Liver (tissue), 9 donors: ENCODE data around the gene RBPJ. TPM values are rescaled to one million over a fixed set of nuclear protein-coding genes. Genes with fewer than 3 reads are reported as not detected.

ENCODE experiments used
- DNase-seq: peaks from one replicate; pipeline ENCODE4 v3.0.0-alpha.2; 2017; ENCODE audit warnings: low spot score
- H3K27ac ChIP-seq, 2 donors: one replicate each; pipeline ENCODE4 v1.7.0; 2013; ENCODE audit warnings: inconsistent platforms in 2 of 2, low read length in 2 of 2, control low read depth in 1 of 2, low read depth in 1 of 2, mild to moderate bottlenecking in 1 of 2
- H3K27me3 ChIP-seq, 4 donors: one replicate each; pipeline versions ENCODE4 v1.6.1 to v1.7.0; 2013; ENCODE audit warnings: low read length in 3 of 4, inconsistent platforms in 1 of 4, mild to moderate bottlenecking in 1 of 4, moderate library complexity in 1 of 4; ENCODE audit not compliant: control insufficient read depth in 4 of 4, insufficient read depth in 4 of 4
- H3K36me3 ChIP-seq, 4 donors: one replicate each; pipeline versions ENCODE4 v1.6.1 to v1.7.0; 2013; ENCODE audit warnings: low read length in 3 of 4, mild to moderate bottlenecking in 3 of 4, low read depth in 1 of 4, moderate library complexity in 1 of 4; ENCODE audit not compliant: control insufficient read depth in 4 of 4, insufficient read depth in 3 of 4
- H3K4me1 ChIP-seq, 4 donors: one replicate each; pipeline versions ENCODE4 v1.6.1 to v1.7.0; 2013; ENCODE audit warnings: low read length in 3 of 4, mild to moderate bottlenecking in 3 of 4, moderate library complexity in 1 of 4; ENCODE audit not compliant: control insufficient read depth in 4 of 4, insufficient read depth in 4 of 4
- H3K4me3 ChIP-seq, 3 donors: one replicate each; pipeline versions ENCODE4 v1.6.1 to v1.7.0; 2013; ENCODE audit warnings: low read length in 3 of 3, control low read depth in 1 of 3, low read depth in 1 of 3, mild to moderate bottlenecking in 1 of 3
- H3K9ac ChIP-seq, 2 donors: one replicate each; pipeline ENCODE4 v1.7.0; 2013; ENCODE audit warnings: low read length in 2 of 2, mild to moderate bottlenecking in 2 of 2, moderate library complexity in 2 of 2, control low read depth in 1 of 2, low read depth in 1 of 2
- H3K9me3 ChIP-seq, 4 donors: one replicate each; pipeline versions ENCODE4 v1.6.1 to v1.7.0; 2013; ENCODE audit warnings: low read length in 3 of 4; ENCODE audit not compliant: control insufficient read depth in 4 of 4
- ATF3 ChIP-seq: IDR thresholded peaks from 2 replicates; pipeline ENCODE4 v1.6.1; 2016; ENCODE audit warnings: antibody characterized with exemption
- CTCF ChIP-seq: fragments of 150-350 bp; IDR thresholded peaks from 2 replicates; pipeline ENCODE4 v1.5.1; 2017; ENCODE audit warnings: improper control_type of control experiment, low read depth, low read length; ENCODE audit not compliant: missing input control
- EGR1 ChIP-seq, 2 donors: IDR thresholded peaks; 2 replicates each; pipeline ENCODE4 v1.6.1; 2016 to 2018; ENCODE audit warnings: antibody characterized with exemption in 2 of 2, low read depth in 2 of 2
- FOXA2 ChIP-seq: IDR thresholded peaks from 2 replicates; pipeline ENCODE4 v1.6.1; 2016; ENCODE audit warnings: antibody characterized with exemption
- GABPA ChIP-seq, 2 donors: IDR thresholded peaks in 1 of 2; conservative IDR thresholded peaks in 1 of 2; 2 replicates each; pipeline ENCODE4 v1.6.1; 2016; ENCODE audit warnings: antibody characterized with exemption in 2 of 2, mild to moderate bottlenecking in 1 of 2, moderate library complexity in 1 of 2
- HNF4A ChIP-seq, 2 donors: conservative IDR thresholded peaks; 2 replicates each; pipeline ENCODE4 v1.6.1; 2016; ENCODE audit warnings: antibody characterized with exemption in 2 of 2, mild to moderate bottlenecking in 2 of 2
- HNF4G ChIP-seq: IDR thresholded peaks from 2 replicates; pipeline ENCODE4 v1.6.1; 2016; ENCODE audit warnings: antibody characterized with exemption
- JUND ChIP-seq, 2 donors: IDR thresholded peaks; 2 replicates each; pipeline ENCODE4 v1.6.1; 2016; ENCODE audit warnings: antibody characterized with exemption in 2 of 2
- MAX ChIP-seq: IDR thresholded peaks from 2 replicates; pipeline ENCODE4 v1.6.1; 2016; ENCODE audit warnings: antibody characterized with exemption
- NR2F2 ChIP-seq: IDR thresholded peaks from 2 replicates; pipeline ENCODE4 v1.6.1; 2016; ENCODE audit warnings: antibody characterized with exemption
- RAD21 ChIP-seq, 2 donors: IDR thresholded peaks; 2 replicates each; pipeline ENCODE4 v1.6.1; 2016; ENCODE audit warnings: antibody characterized with exemption in 2 of 2, mild to moderate bottlenecking in 2 of 2
- REST ChIP-seq: IDR thresholded peaks from 2 replicates; pipeline ENCODE4 v1.6.1; 2016; ENCODE audit warnings: antibody characterized with exemption, mild to moderate bottlenecking
- RXRA ChIP-seq, 2 donors: IDR thresholded peaks; 2 replicates each; pipeline ENCODE4 v1.6.1; 2017 to 2018; ENCODE audit warnings: antibody characterized with exemption in 2 of 2, mild to moderate bottlenecking in 1 of 2
- SP1 ChIP-seq: IDR thresholded peaks from 2 replicates; pipeline ENCODE4 v1.6.1; 2018; ENCODE audit warnings: antibody characterized with exemption, mild to moderate bottlenecking
- TAF1 ChIP-seq: conservative IDR thresholded peaks from 2 replicates; pipeline ENCODE4 v1.6.1; 2016; ENCODE audit warnings: antibody characterized with exemption, mild to moderate bottlenecking
- ZBTB33 ChIP-seq: IDR thresholded peaks from 2 replicates; pipeline ENCODE4 v1.6.1; 2016; ENCODE audit warnings: antibody characterized with exemption
- WGBS: extraction: QIAGEN DNeasy Blood & Tissue Kit; methylation state at CpG from one replicate; pipeline ENCODE4 v1.1.7; 2013; 5-methylcytosine and 5-hydroxymethylcytosine counted together
- polyA plus RNA-seq, 2 donors: library from polyadenylated mRNA; stranded (reverse) in 1 of 2; unstranded in 1 of 2; fragments of 200-250 nt in 1 of 2; fragments of >200 nt in 1 of 2; fragmentation: Nextera tagmentation in 1 of 2; extraction: Ambion mirVana in 1 of 2; gene quantifications; one replicate each; pipeline versions ENCODE4 v1.2.1 to v1.2.3, GENCODE V29; 2013 to 2015
- total RNA-seq, 2 donors: library from RNA; depleted of rRNA; stranded (reverse); fragments of >200 nt; gene quantifications; one replicate each; pipeline ENCODE4 v1.2.3, GENCODE V29; 2014
- donor health status: healthy.
- donor health status: healthy.
- donor health status: healthy.
- donor health status: healthy.
- donor health status: healthy.

The RBPJ gene
- total and polyA plus RNA-seq, 4 donors: 8.0 to 32.2 (median 22.9) TPM

GRCh38 chr4:26331380-26331950, 10.7 kb downstream of the RBPJ start:
- Histone ChIP-seq H3K4me3 (no peak overlapping the region), H3K9ac (no peak overlapping the region), H3K27ac (no peak overlapping the region), H3K36me3 (no peaks in the 10 kb centered on the region), H3K27me3 (no peaks in the 10 kb centered on the region), H3K4me1 (peaks cover 0 to 5% (median 1%) of the 10 kb centered on the region in 4 donors), H3K9me3 (no peaks in the 10 kb centered on the region)
- no peak for TF ChIP-seq JUND (IDR thresholded peaks at IDR 0.05)
- no peak for TF ChIP-seq HNF4G
- TF ChIP-seq FOXA2: no peak
- no peak for TF ChIP-seq SP1
- DNase-seq: no peak
- WGBS: 72% methylated on average over 7 of the region's 7 CpGs

- Histone ChIP-seq H3K27me3 (no peaks in the 10 kb centered on the region), H3K4me3 (no peak overlapping the region), H3K4me1 (peaks cover 0 to 5% (median 1%) of the 10 kb centered on the region in 4 donors), H3K9ac (no peak overlapping the region), H3K27ac (no peak overlapping the region), H3K9me3 (no peaks in the 10 kb centered on the region), H3K36me3 (no peaks in the 10 kb centered on the region)
- 91% methylated on average over 3 of the region's 3 CpGs for WGBS
- no peak for DNase-seq
- TF ChIP-seq HNF4G: no peak
- no peak for TF ChIP-seq EGR1 (IDR thresholded peaks at IDR 0.05; ENCODE audit: low read depth in 2 of 2)
- no peak for TF ChIP-seq TAF1
- no peak for TF ChIP-seq ATF3
- TF ChIP-seq CTCF: no peak
- no peak for TF ChIP-seq MAX
- TF ChIP-seq GABPA (IDR thresholded peaks at IDR 0.05 in 1 of 2, conservative IDR thresholded peaks at IDR 0.05 in 1 of 2): no peak
- TF ChIP-seq RAD21 (IDR thresholded peaks at IDR 0.05): no peak
- TF ChIP-seq RXRA (IDR thresholded peaks at IDR 0.05): no peak
- TF ChIP-seq SP1: no peak
Measured at GRCh38 chr4:26334366-26334765, 13.6 kb downstream of the RBPJ start.

- Histone ChIP-seq H3K36me3 (no peaks in the 10 kb centered on the region), H3K9me3 (no peaks in the 10 kb centered on the region), H3K9ac (no peak overlapping the region), H3K27me3 (no peaks in the 10 kb centered on the region), H3K4me3 (no peak overlapping the region), H3K27ac (no peak overlapping the region), H3K4me1 (peaks cover 0 to 3% (median 0%) of the 10 kb centered on the region in 4 donors)
- TF ChIP-seq HNF4G (no peak), RAD21 (IDR thresholded peaks at IDR 0.05) (no peak), REST (no peak), HNF4A (conservative IDR thresholded peaks at IDR 0.05) (no peak), CTCF (no peak), NR2F2 (no peak), TAF1 (no peak), FOXA2 (no peak), ZBTB33 (no peak), MAX (no peak), JUND (IDR thresholded peaks at IDR 0.05) (no peak)
- WGBS: 86% methylated on average over 2 of the region's 2 CpGs
- no peak for DNase-seq
Measured at GRCh38 chr4:26337612-26338011, 16.8 kb downstream of the RBPJ start.
